ENCODE measurements around the gene CFAP299.

DNA sequence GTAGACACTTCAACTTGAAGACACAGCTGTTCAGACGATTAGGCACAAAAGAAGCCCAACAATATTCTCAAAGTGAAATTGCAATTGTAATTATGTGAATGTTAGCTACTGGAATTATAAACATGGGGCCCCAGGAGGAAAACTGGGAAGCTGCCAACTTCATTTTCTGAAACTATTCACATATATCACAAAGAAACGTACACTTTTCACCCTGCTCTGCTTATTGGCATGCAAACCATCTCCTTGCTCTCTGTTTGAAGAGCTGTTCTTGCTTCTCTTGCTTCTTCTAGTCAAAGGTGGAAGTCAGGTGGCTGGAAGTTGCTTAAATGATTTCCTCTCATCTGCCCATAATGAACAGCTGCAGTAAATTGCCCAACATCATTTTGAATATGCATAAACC, 320.1 kb downstream of the CFAP299 start:
- TF ChIP-seq, protein P1, sequence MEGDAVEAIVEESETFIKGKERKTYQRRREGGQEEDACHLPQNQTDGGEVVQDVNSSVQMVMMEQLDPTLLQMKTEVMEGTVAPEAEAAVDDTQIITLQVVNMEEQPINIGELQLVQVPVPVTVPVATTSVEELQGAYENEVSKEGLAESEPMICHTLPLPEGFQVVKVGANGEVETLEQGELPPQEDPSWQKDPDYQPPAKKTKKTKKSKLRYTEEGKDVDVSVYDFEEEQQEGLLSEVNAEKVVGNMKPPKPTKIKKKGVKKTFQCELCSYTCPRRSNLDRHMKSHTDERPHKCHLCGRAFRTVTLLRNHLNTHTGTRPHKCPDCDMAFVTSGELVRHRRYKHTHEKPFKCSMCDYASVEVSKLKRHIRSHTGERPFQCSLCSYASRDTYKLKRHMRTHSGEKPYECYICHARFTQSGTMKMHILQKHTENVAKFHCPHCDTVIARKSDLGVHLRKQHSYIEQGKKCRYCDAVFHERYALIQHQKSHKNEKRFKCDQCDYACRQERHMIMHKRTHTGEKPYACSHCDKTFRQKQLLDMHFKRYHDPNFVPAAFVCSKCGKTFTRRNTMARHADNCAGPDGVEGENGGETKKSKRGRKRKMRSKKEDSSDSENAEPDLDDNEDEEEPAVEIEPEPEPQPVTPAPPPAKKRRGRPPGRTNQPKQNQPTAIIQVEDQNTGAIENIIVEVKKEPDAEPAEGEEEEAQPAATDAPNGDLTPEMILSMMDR (IDR thresholded peaks at IDR 0.05): no peak
- TF ChIP-seq POLR2A (IDR thresholded peaks at IDR 0.05): no peak

All from right lobe of liver (tissue), 4 donors.